MCF 10A (cell line): ENCODE data around the gene AXIN2. TPM values are rescaled to one million over a fixed set of nuclear protein-coding genes. Genes with fewer than 3 reads are reported as not detected.
"Not testable (repeated sequence)": the region's sequence is repeated elsewhere in the genome, so short reads cannot be mapped to it uniquely, and the experiment has no call there.

ENCODE experiments used
- BruUV-seq: library from RNA; stranded (reverse); fragments of 400-500 nt; replicated peaks from 2 replicates; lab custom pipeline; 2021; lab: Mats Ljungman, UMichigan
- CTCF ChIA-PET: fragments of 300-600 bp; sonication (Branson Sonifier 250); formaldehyde crosslinking; extraction: SDS; loops from one replicate; lab custom pipeline; 2021; ENCODE audit warnings: antibody characterized with exemption, inconsistent platforms; lab: Yijun Ruan, JAX
- POLR2A ChIA-PET: fragments of 300-600, 350-650 bp; sonication (Branson Sonifier 250); formaldehyde crosslinking; extraction: SDS; loops from one replicate; lab custom pipeline; 2020; ENCODE audit warnings: antibody characterized with exemption, inconsistent platforms; lab: Yijun Ruan, JAX
- DNase-seq: peaks from one replicate; pipeline ENCODE4 v3.0.0-alpha.2; 2018; ENCODE audit not compliant: unreplicated experiment
- H3K27ac Mint-ChIP-seq: one replicate; pipeline ENCODE4 v1.8.0; 2022; ENCODE audit warnings: mild to moderate bottlenecking, low read depth, mixed read lengths; ENCODE audit not compliant: unreplicated experiment
- H3K27me3 Mint-ChIP-seq: one replicate; pipeline ENCODE4 v1.8.0; 2022; ENCODE audit warnings: mixed read lengths; ENCODE audit not compliant: insufficient read depth, unreplicated experiment
- H3K36me3 Mint-ChIP-seq: one replicate; pipeline ENCODE4 v1.8.0; 2022; ENCODE audit warnings: mild to moderate bottlenecking, moderate library complexity, mixed read lengths; ENCODE audit not compliant: insufficient read depth, unreplicated experiment
- H3K4me1 Mint-ChIP-seq: one replicate; pipeline ENCODE4 v1.8.0; 2022; ENCODE audit warnings: mixed read lengths; ENCODE audit not compliant: insufficient read depth, unreplicated experiment
- H3K4me3 Mint-ChIP-seq: one replicate; pipeline ENCODE4 v1.8.0; 2022; ENCODE audit warnings: mild to moderate bottlenecking, moderate library complexity, mixed read lengths; ENCODE audit not compliant: unreplicated experiment
- H3K9me3 Mint-ChIP-seq: one replicate; pipeline ENCODE4 v1.8.0; 2022; ENCODE audit warnings: mixed read lengths; ENCODE audit not compliant: unreplicated experiment
- intact Hi-C: fragments of 100-400 bp; cut with micrococcal nuclease; formaldehyde crosslinking; loops from 2 replicates; pipeline ENCODE4 v1.14.1; 2022
- total RNA-seq: library from RNA; stranded (reverse); gene quantifications from 2 replicates; pipeline ENCODE4 v1.2.3, GENCODE V29; 2022
- TF ChIP-seq, protein P1 (sequence below): fragments of 200-600 bp; IDR thresholded peaks from one replicate; pipeline ENCODE4 v1.8.0; 2022; ENCODE audit warnings: antibody characterized with exemption, mild to moderate bottlenecking; ENCODE audit not compliant: unreplicated experiment

AXIN2 gene
- total RNA-seq, 1 experiment from 2014 or later, result 0.16 TPM

DNA sequence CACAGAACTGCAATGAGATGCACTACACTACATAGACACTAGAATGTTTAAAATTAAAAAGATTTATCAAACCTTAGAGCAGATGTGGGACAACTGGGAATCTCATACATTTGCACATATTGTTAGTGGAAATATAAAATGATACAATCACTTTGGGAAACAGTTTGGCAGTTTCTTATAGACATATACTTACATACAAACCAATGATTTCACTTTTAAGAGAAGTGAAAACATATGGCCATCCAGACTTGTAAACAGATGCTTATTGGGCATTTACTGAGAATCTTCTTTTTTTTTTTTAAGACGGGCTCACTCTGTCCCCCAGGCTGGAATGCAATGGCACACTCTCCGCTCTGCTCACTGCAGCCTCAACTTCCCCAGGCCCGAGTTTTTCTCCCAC is 50.1 kb downstream of the AXIN2 start:
- H3K9me3 Mint-ChIP-seq, result peaks cover 3% of the 10 kb centered on the region
- TF ChIP-seq, protein P1, sequence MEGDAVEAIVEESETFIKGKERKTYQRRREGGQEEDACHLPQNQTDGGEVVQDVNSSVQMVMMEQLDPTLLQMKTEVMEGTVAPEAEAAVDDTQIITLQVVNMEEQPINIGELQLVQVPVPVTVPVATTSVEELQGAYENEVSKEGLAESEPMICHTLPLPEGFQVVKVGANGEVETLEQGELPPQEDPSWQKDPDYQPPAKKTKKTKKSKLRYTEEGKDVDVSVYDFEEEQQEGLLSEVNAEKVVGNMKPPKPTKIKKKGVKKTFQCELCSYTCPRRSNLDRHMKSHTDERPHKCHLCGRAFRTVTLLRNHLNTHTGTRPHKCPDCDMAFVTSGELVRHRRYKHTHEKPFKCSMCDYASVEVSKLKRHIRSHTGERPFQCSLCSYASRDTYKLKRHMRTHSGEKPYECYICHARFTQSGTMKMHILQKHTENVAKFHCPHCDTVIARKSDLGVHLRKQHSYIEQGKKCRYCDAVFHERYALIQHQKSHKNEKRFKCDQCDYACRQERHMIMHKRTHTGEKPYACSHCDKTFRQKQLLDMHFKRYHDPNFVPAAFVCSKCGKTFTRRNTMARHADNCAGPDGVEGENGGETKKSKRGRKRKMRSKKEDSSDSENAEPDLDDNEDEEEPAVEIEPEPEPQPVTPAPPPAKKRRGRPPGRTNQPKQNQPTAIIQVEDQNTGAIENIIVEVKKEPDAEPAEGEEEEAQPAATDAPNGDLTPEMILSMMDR, result no peak
- H3K4me3 Mint-ChIP-seq, result no peak overlapping the region
- H3K27ac Mint-ChIP-seq, result no peak overlapping the region
- H3K4me1 Mint-ChIP-seq, result peaks cover 10% of the 10 kb centered on the region
- DNase-seq, result no peak
- POLR2A ChIA-PET, result no interaction called here
- no TSS peak for BruUV-seq
- H3K36me3 Mint-ChIP-seq, result no peaks in the 10 kb centered on the region
- CTCF ChIA-PET, result no interaction called here
- intact Hi-C loops, result no loop called here
- H3K27me3 Mint-ChIP-seq, result no peaks in the 10 kb centered on the region

GRCh38 chr17:65509032-65509431 is 52.4 kb downstream of the AXIN2 start:
- H3K27me3 Mint-ChIP-seq, result no peaks in the 10 kb centered on the region
- intact Hi-C loops, result no loop called here
- no TSS peak for BruUV-seq

DNA sequence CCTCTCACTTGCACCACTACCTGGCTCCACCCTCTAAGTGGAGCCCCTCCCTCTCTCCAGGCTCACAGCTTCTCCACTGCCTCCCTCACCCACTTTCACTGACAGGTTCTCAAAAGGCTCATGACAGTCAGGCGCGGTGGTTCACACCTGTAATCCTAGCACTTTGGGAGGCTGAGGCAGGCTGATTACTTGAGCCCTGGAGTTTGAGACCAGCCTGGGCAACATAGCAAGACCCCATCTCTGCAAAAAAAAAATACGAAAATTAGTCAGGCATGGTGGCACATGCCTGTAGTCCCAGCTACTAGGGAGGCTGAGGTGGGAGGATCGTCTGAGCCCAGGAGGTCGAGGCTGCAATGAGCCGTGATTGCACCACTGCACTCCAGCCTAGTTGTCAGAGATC is 56.8 kb downstream of the AXIN2 start:
- H3K27ac Mint-ChIP-seq, BruUV-seq, DNase-seq, intact Hi-C loops, H3K27me3 Mint-ChIP-seq, H3K4me3 Mint-ChIP-seq, H3K4me1 Mint-ChIP-seq, H3K36me3 Mint-ChIP-seq, POLR2A ChIA-PET: not testable (repeated sequence)
- peaks cover 14% of the 10 kb centered on the region for H3K9me3 Mint-ChIP-seq
- CTCF ChIA-PET, result interaction anchor here (0.6 to 0.7 kb wide), 3 partner anchors 10 to 247 kb away, joined by 3 to 4 read pairs (median 4); no protein-coding TSS in a partner anchor

More at GRCh38 chr17:65509032-65509431, 52.4 kb downstream of the AXIN2 start:
- TF ChIP-seq, protein P1, result no peak
- H3K4me1 Mint-ChIP-seq, result peaks cover 2% of the 10 kb centered on the region
- no peak for DNase-seq
- ChIA-PET POLR2A (no interaction called here), CTCF (no interaction called here)
- H3K9me3 Mint-ChIP-seq, result peaks cover 14% of the 10 kb centered on the region
- no peak overlapping the region for H3K27ac Mint-ChIP-seq
- H3K36me3 Mint-ChIP-seq, result no peaks in the 10 kb centered on the region
- H3K4me3 Mint-ChIP-seq, result no peak overlapping the region

DNA sequence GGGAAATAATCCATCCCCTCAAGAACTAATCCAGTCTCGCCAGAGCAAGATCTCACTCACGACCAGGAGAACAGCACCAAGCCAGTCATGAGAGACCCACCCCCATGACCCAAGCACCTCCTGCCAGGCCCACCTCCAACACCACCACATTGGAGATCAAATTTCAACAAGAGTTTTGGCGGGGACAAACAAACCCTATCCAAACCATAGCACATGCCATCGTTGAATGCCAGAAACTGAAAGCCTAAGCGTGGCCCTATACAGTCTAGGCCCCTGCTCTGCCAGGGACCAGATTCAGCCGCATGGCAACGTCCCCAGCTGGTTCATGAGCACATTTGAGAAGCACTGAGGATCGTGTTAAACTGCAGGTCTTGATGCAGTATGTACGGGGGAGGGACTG is 57.3 kb downstream of the AXIN2 start:
- no peak overlapping the region for H3K27ac Mint-ChIP-seq

More for the DNA sequence above, 57.3 kb downstream of the AXIN2 start:
- Mint-ChIP-seq H3K4me3 (no peak overlapping the region), H3K9me3 (peaks cover 14% of the 10 kb centered on the region), H3K4me1 (no peaks in the 10 kb centered on the region), H3K36me3 (peaks cover 6% of the 10 kb centered on the region), H3K27me3 (no peaks in the 10 kb centered on the region)
- CTCF ChIA-PET, result no interaction called here
- TF ChIP-seq, protein P1, result no peak
- intact Hi-C loops, result no loop called here
- no TSS peak for BruUV-seq
- POLR2A ChIA-PET, result no interaction called here
- DNase-seq, result no peak
